ENCODE results near the gene STPG3.

STPG3 gene

DNA sequence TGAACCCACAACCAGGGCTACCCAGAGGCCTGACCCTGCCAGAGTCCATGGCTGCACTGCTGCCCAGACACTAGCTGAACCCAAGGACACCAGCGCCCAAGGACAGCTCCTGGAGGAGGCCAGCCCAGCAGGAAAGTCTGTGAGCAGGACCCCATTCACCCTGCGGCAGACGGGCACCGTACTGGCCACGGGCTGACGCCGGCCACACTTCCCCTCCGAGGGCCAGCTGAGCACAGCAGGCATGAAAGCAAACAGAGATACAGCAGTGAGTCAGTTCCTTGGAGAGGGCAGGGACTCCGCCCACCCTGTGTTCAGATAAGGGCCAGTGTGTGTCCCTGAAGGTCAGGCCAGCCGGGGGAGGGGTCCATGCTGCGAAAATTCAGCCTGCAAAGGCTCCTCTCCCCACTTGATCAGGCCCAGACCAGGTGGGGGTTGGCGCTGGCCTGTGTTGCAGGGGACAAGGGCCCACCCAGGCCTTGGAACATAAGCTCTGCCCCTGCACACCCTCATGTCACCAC is 32.3 kb upstream of the STPG3 start:
- H3K27ac Mint-ChIP-seq = no peak overlapping the region
- H3K4me1 Mint-ChIP-seq = peaks cover 9% of the 10 kb centered on the region
- no peaks in the 10 kb centered on the region for H3K9me3 Mint-ChIP-seq
- no peak overlapping the region for H3K4me3 Mint-ChIP-seq
- ATAC-seq (no peak), DNase-seq (ENCODE audit: low spot score in 2 of 2) (no peak)
- H3K36me3 Mint-ChIP-seq = peaks cover 12% of the 10 kb centered on the region

DNA sequence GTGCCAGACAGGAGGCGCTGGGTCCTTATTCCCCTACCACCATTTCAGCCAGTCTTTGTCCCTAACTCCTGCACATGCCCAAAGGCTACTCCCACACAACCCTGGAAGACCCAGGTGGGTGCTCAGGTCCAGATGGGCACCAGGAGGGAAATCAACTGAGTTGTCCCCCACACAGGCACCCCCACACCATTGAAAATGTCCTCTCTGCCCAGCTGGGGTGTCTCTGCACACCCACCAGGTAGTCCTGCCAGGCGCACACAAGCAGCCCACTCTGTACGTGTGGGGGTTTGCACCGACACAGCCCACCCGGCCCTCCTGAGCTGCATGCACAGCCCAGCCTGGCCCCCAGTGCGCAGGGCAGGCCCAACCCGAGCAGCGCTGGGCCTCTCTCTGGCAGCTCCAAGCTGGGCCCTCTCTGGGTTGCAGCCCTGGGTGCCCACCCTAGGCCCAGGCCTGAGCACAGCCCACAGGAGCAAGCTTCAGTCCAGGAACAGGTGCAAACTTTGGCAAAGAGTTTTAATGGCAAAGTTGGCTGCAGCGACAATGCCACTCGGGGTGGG is 31.2 kb upstream of the STPG3 start:
- Mint-ChIP-seq H3K4me3 (peak overlapping the region; percentile 38), H3K9me3 (no peaks in the 10 kb centered on the region), H3K36me3 (peaks cover 9% of the 10 kb centered on the region), H3K4me1 (peaks cover 9% of the 10 kb centered on the region), H3K27ac (no peak overlapping the region)
- DNase-seq (ENCODE audit: low spot score in 2 of 2) = no peak
- no peak for ATAC-seq

- H3K4me1 Mint-ChIP-seq = peaks cover 9% of the 10 kb centered on the region
- H3K9me3 Mint-ChIP-seq = no peaks in the 10 kb centered on the region
- ATAC-seq = no peak
- H3K36me3 Mint-ChIP-seq = peaks cover 7% of the 10 kb centered on the region
- peak overlapping the region; percentile 38 for H3K4me3 Mint-ChIP-seq
- DNase-seq (ENCODE audit: low spot score in 2 of 2) = no peak
- H3K27ac Mint-ChIP-seq = no peak overlapping the region
Observed at GRCh38 chr9:137220317-137221094, 30.6 kb upstream of the STPG3 start.

GRCh38 chr9:137221095-137221505 is 30.0 kb upstream of the STPG3 start:
- Mint-ChIP-seq H3K9me3 (no peaks in the 10 kb centered on the region), H3K4me1 (peaks cover 9% of the 10 kb centered on the region), H3K27ac (no peak overlapping the region), H3K4me3 (peak overlapping the region; percentile 38), H3K36me3 (peaks cover 7% of the 10 kb centered on the region)
- ATAC-seq = no peak
- no peak for DNase-seq (ENCODE audit: low spot score in 2 of 2)

DNA sequence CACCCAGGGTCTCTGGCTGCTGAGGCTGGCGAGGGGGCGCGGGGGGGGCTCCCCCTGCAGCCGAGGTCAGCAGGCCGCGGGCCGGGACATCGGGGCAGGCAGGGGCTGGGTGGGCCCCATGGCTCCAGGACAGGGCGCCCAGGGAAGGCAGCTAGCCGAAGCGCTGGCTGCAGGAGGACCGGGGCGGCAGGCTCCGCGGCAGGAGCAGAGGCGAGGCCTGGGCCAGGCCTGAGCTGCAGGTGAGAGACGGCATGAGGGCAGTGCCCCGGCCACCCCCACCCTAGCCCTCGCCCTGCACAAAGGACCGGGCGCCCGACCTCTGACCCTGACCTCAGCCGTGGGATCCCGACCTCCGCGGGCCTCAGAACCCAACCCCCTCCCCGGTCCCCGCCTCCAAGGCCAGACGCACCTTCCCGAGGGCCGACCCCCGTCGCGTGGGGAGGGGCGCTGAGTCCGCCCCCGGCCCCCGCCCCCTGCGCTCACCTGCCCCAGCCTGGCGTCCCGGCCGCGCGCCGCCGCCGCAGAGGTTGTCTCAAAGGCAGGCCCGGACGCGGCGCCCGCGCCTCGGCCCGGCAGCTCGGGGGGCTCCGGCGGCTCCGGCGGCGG is 29.5 kb upstream of the STPG3 start:
- ATAC-seq (no peak), DNase-seq (ENCODE audit: low spot score in 2 of 2) (no peak)
- Mint-ChIP-seq H3K9me3 (no peaks in the 10 kb centered on the region), H3K36me3 (peaks cover 7% of the 10 kb centered on the region), H3K27ac (no peak overlapping the region), H3K4me1 (peaks cover 9% of the 10 kb centered on the region), H3K4me3 (no peak overlapping the region)

- Mint-ChIP-seq H3K27ac (peak within 1 kb of the TSS; percentile 79), H3K4me3 (peak within 1 kb of the TSS; percentile 74), H3K9me3 (no peaks in the 10 kb centered on the region), H3K4me1 (peaks cover 11% of the 10 kb centered on the region), H3K36me3 (peaks cover 7% of the 10 kb centered on the region)
- peak in 1 of 2 donors; percentile 57 for DNase-seq (ENCODE audit: low spot score in 2 of 2)
- ATAC-seq = no peak
Observed at GRCh38 chr9:137222190-137223077, 28.7 kb upstream of the STPG3 start, which contains the start of gene RNF208. RNF208 (minus strand) TSS chr9:137222240; CDS start chr9:137221212, 1,028 bp downstream.

- no peaks in the 10 kb centered on the region for H3K9me3 Mint-ChIP-seq
- DNase-seq (ENCODE audit: low spot score in 2 of 2) = peak; percentile 91 to 99
- peak; percentile 87 for ATAC-seq
- H3K27ac Mint-ChIP-seq = peak overlapping the region; percentile 79
- H3K4me1 Mint-ChIP-seq = peaks cover 16% of the 10 kb centered on the region
- peak overlapping the region; percentile 74 for H3K4me3 Mint-ChIP-seq
- H3K36me3 Mint-ChIP-seq = peaks cover 7% of the 10 kb centered on the region
Observed at GRCh38 chr9:137223078-137223970, 27.8 kb upstream of the STPG3 start.

GRCh38 chr9:137224830-137225694 is 26.0 kb upstream of the STPG3 start, which contains the start of gene CYSRT1:
CYSRT1 (plus strand) TSS chr9:137225174; CDS start chr9:137225622, 448 bp downstream.
- ATAC-seq = peak; percentile 27
- peaks cover 13% of the 10 kb centered on the region for H3K4me1 Mint-ChIP-seq
- no peak for DNase-seq (ENCODE audit: low spot score in 2 of 2)
- peak within 1 kb of the TSS; percentile 74 for H3K4me3 Mint-ChIP-seq
- H3K9me3 Mint-ChIP-seq = no peaks in the 10 kb centered on the region
- peak within 1 kb of the TSS; percentile 79 for H3K27ac Mint-ChIP-seq
- peaks cover 7% of the 10 kb centered on the region for H3K36me3 Mint-ChIP-seq

DNA sequence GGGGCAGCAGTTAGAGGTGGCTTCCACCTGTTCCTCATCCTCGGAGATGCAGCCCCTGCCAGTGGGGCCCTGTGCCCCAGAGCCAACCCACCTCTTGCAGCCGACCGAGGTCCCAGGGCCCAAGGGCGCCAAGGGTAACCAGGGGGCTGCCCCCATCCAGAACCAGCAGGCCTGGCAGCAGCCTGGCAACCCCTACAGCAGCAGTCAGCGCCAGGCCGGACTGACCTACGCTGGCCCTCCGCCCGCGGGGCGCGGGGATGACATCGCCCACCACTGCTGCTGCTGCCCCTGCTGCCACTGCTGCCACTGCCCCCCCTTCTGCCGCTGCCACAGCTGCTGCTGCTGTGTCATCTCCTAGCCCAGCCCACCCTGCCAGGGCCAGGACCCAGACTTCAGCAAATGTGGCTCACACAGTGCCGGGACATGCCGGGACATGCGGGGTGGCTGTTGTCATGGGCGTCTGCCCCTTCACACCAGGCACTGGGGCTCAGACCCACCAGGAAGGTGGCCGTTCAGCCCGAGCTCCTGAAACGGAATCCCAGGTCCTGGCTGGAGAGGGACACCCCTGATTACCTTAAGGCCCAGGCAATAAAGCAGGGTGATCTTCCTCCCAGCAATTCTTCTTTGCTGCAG is 25.3 kb upstream of the STPG3 start:
- Mint-ChIP-seq H3K9me3 (no peaks in the 10 kb centered on the region), H3K27ac (peak overlapping the region; percentile 45)
- ATAC-seq = no peak

GRCh38 chr9:137226338-137227053 is 24.6 kb upstream of the STPG3 start:
- no peaks in the 10 kb centered on the region for H3K9me3 Mint-ChIP-seq
- no peak overlapping the region for H3K4me3 Mint-ChIP-seq
- H3K36me3 Mint-ChIP-seq = peaks cover 7% of the 10 kb centered on the region
- peaks cover 12% of the 10 kb centered on the region for H3K4me1 Mint-ChIP-seq
- ATAC-seq = no peak
- H3K27ac Mint-ChIP-seq = no peak overlapping the region
- DNase-seq (ENCODE audit: low spot score in 2 of 2) = no peak

More for the DNA sequence above, 25.3 kb upstream of the STPG3 start:
- H3K36me3 Mint-ChIP-seq = peaks cover 7% of the 10 kb centered on the region
- peaks cover 12% of the 10 kb centered on the region for H3K4me1 Mint-ChIP-seq
- no peak overlapping the region for H3K4me3 Mint-ChIP-seq
- no peak for DNase-seq (ENCODE audit: low spot score in 2 of 2)

DNA sequence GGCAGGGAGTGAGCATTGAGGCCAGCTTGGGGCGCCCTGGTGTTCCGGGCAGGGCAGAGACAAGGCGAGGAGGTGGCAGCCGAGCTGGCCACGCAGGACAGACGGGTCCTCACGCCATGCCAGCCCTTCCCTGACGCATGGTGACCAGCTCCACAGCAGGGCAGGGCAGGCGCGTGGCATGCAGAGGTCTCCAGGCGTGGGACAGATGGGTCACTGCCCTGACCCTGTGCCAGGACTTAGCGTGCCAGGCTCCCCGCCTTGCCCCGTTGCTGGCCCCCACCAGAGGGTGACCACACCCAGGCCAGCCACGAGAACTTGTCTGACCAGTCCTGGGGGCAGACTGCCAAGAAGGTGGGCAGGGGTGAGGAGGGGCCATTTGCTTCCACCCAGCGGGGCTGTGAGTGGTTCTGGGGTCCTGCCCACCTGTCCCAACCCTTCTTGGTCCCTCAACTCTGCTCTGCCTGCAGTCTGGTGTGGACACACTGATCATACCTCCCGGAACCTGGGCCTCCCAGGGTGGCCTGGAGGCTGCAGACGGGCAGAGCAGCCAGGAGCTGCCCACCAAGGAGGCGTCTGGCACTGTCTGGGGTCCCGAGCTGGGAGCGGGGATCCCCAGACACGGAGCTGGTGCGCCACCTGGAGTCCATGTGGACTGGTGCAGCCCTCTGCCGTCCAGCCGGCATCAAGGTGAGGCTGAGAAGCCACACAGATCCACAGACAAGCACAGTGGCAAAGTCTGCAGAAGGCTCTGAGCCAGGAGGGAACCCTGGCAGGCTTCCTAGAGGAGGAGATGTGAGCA is 23.8 kb upstream of the STPG3 start, which contains the start of gene RNF224:
Gene RNF224, plus strand, starts transcription at position 449 of the 799 bp plus-strand sequence. CDS start 834 bp downstream, outside the sequence.
- no peaks in the 10 kb centered on the region for H3K9me3 Mint-ChIP-seq
- peak within 1 kb of the TSS; percentile 27 for H3K27ac Mint-ChIP-seq
- H3K4me1 Mint-ChIP-seq = peaks cover 12% of the 10 kb centered on the region
- peak; percentile 62 for ATAC-seq
- H3K36me3 Mint-ChIP-seq = peaks cover 7% of the 10 kb centered on the region
- DNase-seq (ENCODE audit: low spot score in 2 of 2) = peak; percentile 82 to 90
- H3K4me3 Mint-ChIP-seq = no peak within 1 kb of the TSS

All from stimulated activated effector memory CD8-positive, alpha-beta T cell treated with anti-CD3 and anti-CD28 coated beads, Interleukin-12 subunit alpha, Interleukin-12 subunit beta, amount 100 ng/mL, for 72 hours (primary cell).